ENCODE measurements around the gene SHISA9.

DNA sequence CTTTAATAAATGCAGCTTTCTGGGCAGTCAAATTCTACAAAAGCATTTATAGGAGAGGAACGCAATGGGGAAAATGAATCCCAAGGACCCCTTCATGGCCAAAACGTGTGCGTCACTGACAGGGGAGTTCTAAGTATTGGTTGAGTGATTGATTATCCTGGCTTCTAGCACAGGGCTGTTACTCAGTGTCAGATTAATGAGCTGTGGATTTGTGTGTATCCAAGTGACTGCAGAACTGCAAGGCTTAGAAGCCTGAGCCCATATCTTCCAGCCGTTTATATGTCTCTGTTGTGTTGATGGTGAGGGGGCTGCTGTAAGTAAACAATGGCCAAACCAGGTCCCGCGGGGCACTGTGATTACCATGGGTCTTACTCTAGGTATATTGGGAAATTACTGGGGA is 129.4 kb downstream of the SHISA9 start:
- TF ChIP-seq, protein P1, sequence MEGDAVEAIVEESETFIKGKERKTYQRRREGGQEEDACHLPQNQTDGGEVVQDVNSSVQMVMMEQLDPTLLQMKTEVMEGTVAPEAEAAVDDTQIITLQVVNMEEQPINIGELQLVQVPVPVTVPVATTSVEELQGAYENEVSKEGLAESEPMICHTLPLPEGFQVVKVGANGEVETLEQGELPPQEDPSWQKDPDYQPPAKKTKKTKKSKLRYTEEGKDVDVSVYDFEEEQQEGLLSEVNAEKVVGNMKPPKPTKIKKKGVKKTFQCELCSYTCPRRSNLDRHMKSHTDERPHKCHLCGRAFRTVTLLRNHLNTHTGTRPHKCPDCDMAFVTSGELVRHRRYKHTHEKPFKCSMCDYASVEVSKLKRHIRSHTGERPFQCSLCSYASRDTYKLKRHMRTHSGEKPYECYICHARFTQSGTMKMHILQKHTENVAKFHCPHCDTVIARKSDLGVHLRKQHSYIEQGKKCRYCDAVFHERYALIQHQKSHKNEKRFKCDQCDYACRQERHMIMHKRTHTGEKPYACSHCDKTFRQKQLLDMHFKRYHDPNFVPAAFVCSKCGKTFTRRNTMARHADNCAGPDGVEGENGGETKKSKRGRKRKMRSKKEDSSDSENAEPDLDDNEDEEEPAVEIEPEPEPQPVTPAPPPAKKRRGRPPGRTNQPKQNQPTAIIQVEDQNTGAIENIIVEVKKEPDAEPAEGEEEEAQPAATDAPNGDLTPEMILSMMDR (IDR thresholded peaks at IDR 0.05), result no peak
- no peak for TF ChIP-seq POLR2AphosphoS5 (IDR thresholded peaks at IDR 0.05)
- no peak for TF ChIP-seq POLR2A (IDR thresholded peaks at IDR 0.05)

All from prostate gland (tissue), 2 donors.